DMS 273 treated with DMSO at 0.1 percent for 48 hours (cell line): ENCODE measurements around the gene SPSB1.
"Not testable (repeated sequence)": the region's sequence is repeated elsewhere in the genome, so short reads cannot be mapped to it uniquely, and the experiment has no call there.

Experiments used
- DNase-seq: peaks from one replicate; lab custom pipeline; 2025; lab: John Stamatoyannopoulos, UW

Gene SPSB1

GRCh38 chr1:9279172-9279840 is 13.4 kb upstream of the SPSB1 start:
- no peak for DNase-seq

GRCh38 chr1:9280015-9280860 is 12.5 kb upstream of the SPSB1 start:
- no peak for DNase-seq

- DNase-seq, result no peak
These were observed 11.4 kb upstream of the SPSB1 start for GRCh38 chr1:9281071-9281827.

DNA sequence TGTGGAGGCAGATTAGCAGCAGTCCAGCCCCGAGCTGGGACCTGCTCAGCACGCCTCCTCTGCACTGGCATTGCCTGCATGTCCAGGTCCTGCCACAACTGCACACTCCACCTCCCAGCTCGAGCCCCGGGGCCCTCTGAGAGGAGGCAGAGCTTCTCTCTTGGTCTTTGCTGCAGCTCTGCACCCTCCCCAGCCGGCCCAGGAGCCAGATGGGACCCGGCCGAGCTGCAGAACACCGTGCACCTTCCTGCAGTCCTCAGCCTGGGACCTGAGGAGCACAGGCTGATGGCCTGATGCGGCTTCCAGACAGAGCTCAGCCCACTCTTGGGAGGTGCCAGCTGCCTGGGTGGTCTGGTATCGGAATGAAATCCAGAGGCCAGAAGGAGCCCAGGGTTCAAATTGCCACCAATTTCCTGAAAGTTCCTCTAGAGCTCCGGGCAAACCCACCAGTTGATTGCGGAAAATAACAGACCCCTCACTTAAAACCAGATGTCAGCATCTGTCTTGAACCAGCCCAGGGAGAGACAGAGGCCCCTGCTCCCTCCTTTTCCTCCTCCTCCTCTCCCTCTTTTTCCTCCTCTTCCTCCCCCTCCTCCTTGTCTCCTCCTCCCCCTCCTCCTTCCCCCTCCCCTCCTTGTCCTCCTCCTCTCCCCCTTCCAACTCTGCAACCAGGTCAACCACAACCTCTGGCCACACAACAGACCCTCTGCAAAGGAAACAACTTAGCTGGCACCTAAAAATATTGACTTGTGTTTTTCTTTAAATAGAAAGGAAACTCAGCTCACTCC is 10.6 kb upstream of the SPSB1 start:
- no peak for DNase-seq

DNA sequence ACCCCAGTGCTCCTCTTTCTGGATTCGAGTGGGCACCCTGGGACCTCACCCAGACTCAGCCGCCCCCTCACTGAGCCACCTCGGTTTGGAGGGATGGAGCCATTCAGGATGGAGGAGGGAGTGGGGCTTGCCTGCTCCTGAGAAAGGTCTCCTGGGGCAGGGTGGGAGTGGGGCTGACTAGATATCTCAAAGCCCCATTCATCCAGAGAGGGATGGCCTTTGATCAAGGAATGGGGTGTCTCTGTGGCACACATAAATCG is 10.1 kb upstream of the SPSB1 start:
- no peak for DNase-seq

DNA sequence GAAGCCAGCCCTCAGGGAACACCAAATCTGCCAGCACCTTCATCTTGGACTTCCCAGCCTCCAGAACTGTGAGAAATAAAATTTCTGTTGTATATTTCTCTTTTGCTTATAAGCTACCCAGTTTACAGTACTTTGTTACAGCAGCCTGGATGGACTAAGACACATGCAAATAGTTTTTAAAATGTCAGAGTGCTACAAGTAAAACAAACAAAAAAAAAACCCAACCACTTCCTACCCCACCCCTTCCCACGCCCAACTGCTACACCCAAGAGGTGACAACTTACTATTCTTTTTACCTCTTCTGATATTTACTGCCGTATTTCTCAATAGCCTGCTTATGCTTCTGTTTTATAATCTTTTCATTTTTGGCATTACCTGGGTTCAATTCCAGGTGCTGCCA is 8.6 kb upstream of the SPSB1 start:
- no peak for DNase-seq

GRCh38 chr1:9286556-9286955 is 6.1 kb upstream of the SPSB1 start:
- DNase-seq, result no peak

- DNase-seq, result peak; percentile 29
These were observed 3.6 kb upstream of the SPSB1 start for GRCh38 chr1:9289090-9289534.

GRCh38 chr1:9289711-9290485 is 2.8 kb upstream of the SPSB1 start:
- no peak for DNase-seq

DNA sequence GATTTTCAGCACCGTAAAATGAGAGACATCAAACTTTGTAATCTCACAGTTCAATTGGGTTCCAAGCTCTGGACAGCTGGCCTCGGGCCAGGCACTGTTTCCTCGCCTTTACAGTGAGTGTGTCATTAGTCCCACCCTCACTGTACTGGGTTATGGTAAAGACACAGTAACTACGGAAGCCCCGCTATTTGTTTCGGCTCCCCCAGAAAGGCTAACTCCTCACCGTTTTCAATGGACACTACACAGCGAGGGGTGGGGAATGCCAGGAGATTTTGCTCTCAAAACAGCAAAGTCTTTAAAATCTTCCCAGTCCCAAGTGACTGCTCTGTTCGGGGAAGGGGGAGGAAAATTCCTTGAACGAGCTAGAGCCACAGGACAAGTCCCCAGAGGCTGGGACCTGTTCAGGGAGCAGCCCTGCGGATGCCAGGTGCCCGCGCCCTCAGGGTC is 757 bp upstream of the SPSB1 start:
- no peak for DNase-seq

DNA sequence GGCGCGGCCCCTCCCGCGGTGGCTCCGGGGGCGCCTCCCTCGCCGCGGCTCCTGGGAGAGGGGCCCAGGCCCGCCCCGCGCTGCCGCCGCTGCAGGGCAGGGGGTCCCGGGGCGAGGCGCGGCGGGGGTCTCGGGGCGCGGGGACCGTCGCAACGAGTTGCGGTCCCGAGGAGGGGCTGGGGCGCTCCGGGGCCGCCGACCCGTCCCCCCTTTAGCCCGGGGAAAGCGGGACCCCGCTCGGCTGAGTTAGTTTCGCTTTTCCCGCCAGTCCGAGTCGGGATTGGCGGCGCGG is 493 bp downstream of the SPSB1 start:
- DNase-seq, result no peak

DNA sequence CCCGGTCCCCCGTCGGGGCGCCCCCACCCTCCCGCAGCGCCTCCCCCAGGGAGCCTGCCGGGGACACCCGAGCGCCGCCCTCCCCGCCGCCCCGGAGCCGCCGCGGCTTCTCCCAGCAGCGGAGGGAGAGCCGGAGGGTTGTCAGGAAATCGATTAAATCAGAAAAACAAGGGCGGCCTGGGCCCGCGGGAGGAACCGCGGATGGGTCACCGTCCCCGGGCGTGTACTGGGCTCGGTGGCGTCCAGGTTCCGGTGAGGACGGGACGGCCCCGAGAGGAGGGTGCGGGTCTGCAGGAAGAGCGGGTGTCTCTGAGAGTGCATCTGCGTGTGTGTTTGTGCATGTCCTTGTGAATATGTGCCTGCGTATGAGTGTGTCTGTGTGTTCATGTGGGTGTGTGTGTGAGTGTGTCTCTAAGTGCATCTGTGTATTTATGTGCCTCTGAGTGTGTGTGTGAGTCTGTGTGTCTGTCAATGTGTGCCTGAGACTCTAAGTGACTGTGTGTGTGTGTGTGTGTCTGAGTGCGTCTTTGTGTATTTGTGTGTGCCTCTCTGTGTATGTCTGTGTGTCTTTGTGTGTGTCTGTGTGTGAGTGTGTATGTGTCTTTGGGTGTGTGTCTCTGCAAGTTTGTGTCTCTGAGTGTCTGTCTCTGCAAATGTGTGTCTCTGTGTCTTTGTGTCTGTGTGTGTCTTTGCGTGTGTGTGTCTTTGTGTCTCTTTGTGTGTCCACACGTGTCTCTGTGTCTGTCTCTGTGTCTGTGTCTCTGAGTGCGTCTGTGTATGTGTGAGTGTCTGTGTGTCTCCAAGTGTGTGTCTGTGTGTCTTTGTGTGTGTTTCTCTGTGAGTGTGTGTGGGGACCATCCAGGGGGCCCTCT is 1.1 kb downstream of the SPSB1 start:
- no peak for DNase-seq

DNA sequence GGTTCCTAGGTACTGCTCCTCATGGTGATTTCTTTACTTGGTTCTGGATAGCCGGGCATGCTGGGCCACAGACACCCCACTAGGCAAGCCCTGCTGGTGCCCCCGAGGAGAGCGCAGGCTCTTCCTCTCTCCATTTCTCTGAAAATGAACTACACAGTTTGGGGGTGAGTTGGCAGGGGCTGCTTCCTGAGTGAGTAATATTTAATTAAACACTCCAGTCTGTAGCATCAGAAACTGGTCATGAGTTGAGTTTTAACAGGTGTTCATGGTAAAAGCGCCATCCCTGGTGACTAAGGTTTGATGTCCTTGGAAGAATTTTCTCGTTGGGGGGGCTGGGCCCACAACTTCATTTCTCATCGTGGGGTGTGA is 1.7 kb downstream of the SPSB1 start:
- no peak for DNase-seq

DNA sequence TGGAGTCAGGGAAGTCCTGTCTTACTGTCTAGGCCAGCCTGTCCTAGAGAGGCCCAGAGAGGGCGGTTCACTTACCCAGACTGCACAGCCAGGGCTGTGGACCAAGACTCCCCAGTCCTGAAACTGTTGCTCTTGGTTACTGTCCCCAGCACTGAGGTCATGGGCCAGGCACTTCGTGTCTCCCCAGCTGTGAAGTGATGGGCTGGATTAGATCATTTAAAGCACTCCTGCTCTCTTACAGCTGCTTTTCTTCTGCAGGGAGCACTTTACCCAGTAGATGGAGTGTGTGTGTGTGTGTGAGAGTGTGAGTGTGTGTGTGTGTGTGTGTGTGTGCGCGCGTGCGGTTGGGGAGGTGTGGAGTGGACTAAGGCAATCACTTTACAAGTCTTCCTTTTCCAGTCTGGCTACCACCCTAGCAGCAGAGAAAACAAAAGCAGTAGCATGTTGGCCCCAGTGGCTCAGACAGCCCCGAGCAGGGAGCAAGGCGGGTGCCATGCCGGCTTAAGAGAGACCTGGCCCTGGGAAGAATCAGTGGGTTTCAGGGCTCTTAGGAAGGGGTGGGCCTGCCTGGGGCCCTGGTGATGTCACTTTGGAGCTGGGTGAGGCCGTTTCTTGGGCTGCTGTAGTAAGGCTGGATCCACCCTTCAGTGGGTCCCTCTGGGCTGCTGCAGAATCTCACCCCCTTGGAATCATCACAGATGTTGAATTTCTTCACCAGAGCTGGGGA is 2.4 kb downstream of the SPSB1 start:
- no peak for DNase-seq

DNA sequence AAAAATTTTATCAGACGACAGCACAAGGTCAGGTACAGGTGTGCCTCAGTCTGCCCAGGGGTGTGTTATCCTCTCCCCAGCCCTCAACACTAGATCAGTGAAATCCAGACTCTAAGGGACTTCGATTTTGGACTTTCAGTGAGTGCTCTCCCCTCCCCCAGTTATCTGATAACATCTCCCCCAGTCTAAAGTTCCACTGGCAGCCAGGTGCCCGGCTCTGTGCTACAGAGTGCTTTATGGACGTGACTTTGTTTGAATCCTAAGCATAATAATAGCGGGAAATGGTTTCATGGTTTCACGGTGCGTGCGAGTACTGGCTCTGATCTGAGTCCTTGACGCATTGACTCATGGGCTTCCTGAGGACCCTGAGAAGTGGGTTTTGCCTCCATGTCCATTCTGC is 3.2 kb downstream of the SPSB1 start:
- no peak for DNase-seq

GRCh38 chr1:9296850-9297249 is 4.2 kb downstream of the SPSB1 start:
- DNase-seq, result no peak

- DNase-seq, result no peak
These were observed 5.1 kb downstream of the SPSB1 start for GRCh38 chr1:9297831-9298230.

DNA sequence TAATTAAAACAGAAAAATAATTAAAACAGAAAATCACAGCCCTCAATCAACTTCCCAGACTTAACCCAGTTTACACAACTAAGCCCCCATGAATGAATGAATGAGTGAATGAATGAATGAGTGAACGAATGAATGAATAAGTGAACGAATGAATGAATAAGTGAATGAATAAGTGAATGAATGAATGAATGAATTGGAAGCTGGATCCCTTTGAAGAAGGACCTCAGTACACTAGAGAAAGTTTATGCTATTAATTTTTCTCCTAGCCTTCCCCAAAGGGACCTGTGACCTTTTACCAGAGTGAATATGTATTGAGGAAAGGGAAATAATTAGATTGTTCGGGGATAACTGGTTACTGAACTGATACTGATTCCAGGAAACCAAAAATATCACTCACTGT is 5.6 kb downstream of the SPSB1 start:
- no peak for DNase-seq

DNA sequence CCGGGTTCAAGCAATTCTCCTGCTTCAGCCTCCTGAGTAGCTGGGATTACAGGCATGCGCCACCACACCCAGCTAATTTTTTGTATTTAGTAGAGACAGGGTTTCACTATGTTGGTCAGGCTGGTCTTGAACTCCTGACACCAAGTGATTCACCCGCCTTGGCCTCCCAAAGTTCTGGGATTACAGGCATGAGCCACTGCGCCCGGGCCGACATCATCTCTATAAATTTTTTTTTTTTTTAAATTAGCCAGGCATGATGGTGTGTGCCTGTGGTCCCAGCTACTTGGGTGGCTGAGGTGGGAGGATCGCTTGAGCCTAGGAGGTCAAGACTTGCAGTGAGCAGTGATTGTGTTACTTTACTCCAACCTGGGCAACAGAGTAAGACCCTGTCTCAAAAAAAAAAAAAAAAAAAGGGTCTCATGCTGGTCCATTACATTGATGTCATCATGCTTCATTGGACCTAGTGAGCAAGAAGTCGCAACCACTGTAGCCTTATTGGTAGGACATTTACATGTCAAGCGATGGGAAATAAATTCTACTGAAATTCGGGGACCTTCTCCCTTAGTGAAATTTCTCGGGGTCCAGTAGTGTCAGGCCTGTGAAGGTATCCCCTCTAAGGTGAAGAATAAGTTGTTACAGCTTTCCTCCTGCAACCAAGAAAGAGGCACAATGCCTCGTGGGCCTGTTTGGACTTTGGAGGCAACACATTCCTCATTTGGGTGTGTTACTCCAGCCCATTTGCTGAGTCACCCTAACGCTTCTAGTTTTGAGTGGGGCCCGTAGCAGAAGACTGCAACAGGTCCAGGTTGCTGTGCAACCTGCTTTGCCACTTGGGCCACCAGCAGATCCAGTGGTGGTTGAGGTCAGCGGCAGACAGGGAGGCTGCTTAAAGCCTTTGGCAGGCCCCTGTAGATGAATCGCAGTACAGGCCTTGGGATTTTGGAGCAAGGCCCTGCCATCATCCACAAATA is 7.2 kb downstream of the SPSB1 start:
- DNase-seq, result not testable (repeated sequence)
